GM18499 (cell line): ENCODE results near the gene POLR2B.

Experiments used
- ATAC-seq: cut with Tn5 transposase; IDR thresholded peaks from one replicate; pipeline ENCODE4 v1.9.1; 2021; ENCODE audit warnings: moderate number of reproducible peaks; ENCODE audit not compliant: insufficient read depth, unreplicated experiment

POLR2B gene

GRCh38 chr4:57077550-57078343 lies 99.1 kb downstream of the POLR2B start:
- ATAC-seq: no peak

GRCh38 chr4:57078685-57079521 lies 100.2 kb downstream of the POLR2B start:
- no peak for ATAC-seq
